NCI-H128 (cell line): ENCODE data around the gene EDNRA.

ENCODE experiments used
- DNase-seq: peaks from one replicate; lab custom pipeline; 2025; ENCODE audit not compliant: unreplicated experiment; lab: John Stamatoyannopoulos, UW

EDNRA gene

GRCh38 chr4:147496500-147496899 is 15.6 kb downstream of the EDNRA start:
- no peak for DNase-seq

DNA sequence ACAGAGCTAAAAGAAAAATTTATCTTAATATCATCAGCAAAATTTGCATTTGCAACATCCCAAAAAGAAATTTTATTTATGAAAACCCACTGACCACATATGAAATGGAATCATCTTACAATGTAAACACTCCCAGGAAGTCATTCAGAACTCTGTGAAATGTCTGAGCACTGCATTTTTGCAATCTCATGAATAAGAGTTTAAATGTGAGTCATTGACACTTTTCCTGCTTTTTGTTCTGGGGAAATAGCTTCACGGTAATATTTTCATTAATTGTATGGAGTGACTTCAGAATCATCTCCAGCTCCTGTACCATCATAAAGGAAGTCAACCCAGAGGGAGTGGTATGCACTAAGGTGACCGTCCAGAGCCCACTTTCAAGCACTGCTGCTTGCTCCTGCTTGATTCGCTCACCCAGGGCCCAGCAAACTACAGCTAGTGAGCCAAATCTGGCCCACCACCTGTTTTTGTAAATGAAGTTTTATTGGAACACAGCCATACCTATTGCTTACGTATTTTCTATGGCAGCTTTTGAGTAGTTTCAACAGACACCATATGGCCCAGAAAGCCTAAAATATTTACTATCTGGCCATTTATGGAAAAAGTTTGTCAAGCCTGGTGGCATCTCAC is 17.2 kb downstream of the EDNRA start:
- no peak for DNase-seq

DNA sequence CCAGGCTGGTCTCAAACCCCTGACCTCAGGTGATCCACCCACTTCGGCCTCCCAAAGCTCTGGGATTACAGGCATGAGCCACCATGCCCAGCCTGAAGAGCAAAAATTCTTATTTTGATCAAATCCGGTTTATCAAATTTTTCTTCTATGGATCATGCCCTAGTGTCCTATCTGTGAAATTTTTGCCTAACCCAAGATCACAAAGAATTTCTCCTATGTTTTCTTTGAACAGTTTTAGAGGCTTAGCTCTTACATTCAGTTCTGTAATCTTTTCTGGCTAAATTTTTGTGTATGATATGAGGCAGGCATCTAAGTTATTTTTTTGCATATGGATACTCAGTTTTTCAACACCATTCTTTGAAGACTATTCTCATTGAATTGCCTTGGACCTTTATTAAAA is 27.4 kb downstream of the EDNRA start:
- DNase-seq: no peak

- no peak for DNase-seq
Observed at GRCh38 chr4:147509386-147509785, 28.5 kb downstream of the EDNRA start.

GRCh38 chr4:147510962-147511668 is 30.2 kb downstream of the EDNRA start:
- no peak for DNase-seq

DNA sequence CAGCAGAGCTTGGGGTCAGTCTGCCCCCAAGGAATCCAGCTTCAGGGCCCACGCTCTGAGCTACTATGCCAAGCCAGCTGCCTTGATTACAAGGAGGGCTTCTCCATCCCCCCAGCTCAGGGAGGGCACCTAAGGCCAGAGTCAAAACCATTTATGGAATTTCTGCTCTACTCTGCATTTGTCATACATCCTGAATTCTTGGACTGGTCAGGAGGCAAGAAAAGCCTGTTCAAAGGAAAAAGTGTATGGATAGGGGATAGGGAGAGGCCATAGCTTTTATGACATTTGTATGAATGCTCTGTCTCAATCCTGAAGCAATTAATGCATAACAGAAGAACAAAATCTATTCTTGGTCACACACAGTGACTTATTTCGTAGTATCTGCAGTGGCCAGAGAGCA is 32.2 kb downstream of the EDNRA start:
- DNase-seq: no peak

GRCh38 chr4:147513952-147514351 is 33.1 kb downstream of the EDNRA start:
- DNase-seq: no peak

DNA sequence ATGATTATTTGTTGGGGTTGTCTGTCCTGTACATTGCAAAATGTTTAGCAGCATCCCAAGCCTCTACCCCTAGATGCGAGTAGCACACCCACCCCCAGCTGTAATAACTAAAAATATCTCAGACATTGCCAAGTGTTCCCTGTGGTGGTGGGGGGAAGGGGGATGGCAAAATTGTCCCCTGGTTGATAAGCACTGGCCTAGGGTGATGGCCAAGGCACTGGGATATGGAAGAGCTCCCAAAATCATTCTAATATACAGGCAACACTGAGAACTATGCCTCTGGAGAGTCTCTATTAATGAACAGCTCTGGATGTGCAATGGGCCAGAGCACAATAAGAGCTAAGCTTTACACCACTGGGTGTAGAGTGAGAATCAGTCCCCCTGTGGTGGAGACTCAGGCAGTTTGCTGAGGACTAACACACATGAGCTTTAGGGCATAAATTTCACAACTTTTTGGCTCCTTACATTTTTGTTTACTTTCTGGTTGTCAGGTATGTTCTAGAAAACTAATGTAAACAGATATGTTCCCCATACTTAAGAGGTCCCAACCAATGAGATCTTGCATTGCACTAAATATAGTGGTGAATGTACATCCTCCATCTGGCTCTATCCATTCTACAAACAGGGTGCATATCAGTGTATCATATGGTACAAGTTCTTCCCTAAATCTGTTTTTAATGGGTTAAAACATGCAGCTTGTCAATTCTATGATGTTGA is 34.5 kb downstream of the EDNRA start:
- no peak for DNase-seq

DNA sequence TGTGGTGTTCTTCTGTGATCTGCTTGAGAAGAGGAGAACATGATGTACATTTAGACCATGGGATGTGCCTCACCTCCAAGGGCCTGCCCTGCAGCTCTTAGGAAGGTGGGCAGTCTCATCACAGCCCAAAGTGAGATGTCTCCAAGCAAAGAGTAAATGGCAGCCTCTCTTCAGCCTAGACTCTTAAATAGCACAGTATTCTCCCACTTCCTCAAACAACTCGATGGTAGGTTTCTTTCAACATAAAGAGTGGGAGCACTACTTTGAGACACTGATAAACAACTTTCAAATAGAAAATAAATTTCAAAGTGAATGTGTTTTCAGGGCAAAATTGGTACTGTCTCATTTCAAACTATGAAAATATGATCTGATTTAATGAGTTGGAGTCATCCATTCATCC is 35.2 kb downstream of the EDNRA start:
- DNase-seq: no peak

GRCh38 chr4:147518086-147518485 is 37.2 kb downstream of the EDNRA start:
- no peak for DNase-seq

- no peak for DNase-seq
Observed at GRCh38 chr4:147518846-147519767, 38.2 kb downstream of the EDNRA start.

GRCh38 chr4:147524601-147525000 is 43.7 kb downstream of the EDNRA start:
- DNase-seq: no peak

GRCh38 chr4:147525494-147526271 is 44.8 kb downstream of the EDNRA start:
- DNase-seq: no peak

GRCh38 chr4:147526272-147526654 is 45.4 kb downstream of the EDNRA start:
- no peak for DNase-seq

DNA sequence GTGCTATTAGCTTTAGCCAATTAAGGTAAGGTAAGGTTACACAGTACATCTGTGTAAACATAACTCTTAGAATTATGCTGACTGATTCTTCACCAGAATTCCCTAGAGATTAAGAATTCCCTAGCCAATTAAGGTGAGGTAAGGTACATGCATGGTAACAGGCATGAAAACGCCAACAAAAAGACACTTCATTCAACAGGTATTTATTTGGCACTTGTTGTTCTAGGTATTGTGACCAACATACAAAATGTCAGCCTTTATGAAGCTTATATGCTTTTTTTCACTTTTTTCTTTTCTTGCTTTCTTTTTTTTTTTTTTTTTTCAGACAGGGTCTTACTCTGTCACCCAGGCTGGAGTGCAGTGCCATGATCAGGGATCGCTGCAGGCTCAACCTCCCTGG is 47.2 kb downstream of the EDNRA start:
- no peak for DNase-seq

GRCh38 chr4:147530134-147530533 is 49.2 kb downstream of the EDNRA start:
- no peak for DNase-seq

- no peak for DNase-seq
Observed at GRCh38 chr4:147530723-147531122, 49.8 kb downstream of the EDNRA start.

GRCh38 chr4:147532896-147533295 is 52.0 kb downstream of the EDNRA start:
- DNase-seq: no peak

DNA sequence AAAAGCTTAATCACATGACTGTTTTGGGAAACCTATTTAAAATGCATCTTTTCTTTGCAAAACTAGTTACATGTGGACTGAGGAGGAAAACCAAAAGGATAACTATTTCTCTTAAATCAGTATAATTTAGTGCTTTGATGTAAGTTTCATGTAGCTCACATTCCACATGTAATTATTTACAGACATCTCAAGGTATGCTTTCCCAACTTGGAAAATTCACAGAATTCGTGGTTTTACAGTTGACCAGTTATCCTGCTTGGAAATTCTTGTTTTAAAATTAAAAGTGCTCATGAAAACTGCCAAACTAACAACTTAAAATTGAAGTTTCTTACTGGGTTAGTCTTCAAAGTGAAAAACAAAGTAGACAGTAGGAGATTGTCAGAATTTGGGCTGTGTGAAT is 52.4 kb downstream of the EDNRA start:
- no peak for DNase-seq

DNA sequence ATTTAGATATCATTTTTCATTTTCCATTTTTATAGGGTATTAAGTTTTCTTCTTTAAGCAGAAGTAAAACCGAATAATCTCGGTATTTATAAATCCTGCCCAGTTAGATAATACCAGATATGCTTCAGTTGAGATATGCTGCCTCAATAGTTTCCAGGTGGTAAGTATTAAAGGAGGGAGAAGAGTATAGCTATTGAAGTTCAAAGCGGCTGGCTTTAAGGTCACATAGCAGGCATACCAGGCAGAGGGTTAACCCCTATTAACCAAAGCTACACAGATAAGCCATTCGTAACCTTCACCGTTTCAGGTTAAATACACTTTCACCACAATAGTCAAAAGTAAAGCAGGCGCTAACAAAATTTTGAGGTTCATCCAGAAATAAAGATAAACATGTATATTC is 54.2 kb downstream of the EDNRA start:
- no peak for DNase-seq

- no peak for DNase-seq
Observed at GRCh38 chr4:147538711-147539110, 57.8 kb downstream of the EDNRA start.
